ENCODE results near the gene RNU1-1. TPM values are rescaled to one million over a fixed set of nuclear protein-coding genes. Genes with fewer than 3 reads are reported as not detected.
A peak's percentile ranks its signal among the peaks of the same experiment; 100 is the strongest.
"Not testable (repeated sequence)": the region's sequence is repeated elsewhere in the genome, so short reads cannot be mapped to it uniquely, and the experiment has no call there.

RNU1-1 gene
- total and polyA plus RNA-seq, 9 of the 15 experiments (the other 6 are each of a cell fraction or from before 2014, with no cell fraction given), result under 0.01 to 32,823 (median 2,538) TPM; not detected in 4

- TF ChIP-seq ZNF668 (CRISPR knock-in tag; IDR thresholded peaks at IDR 0.05), result peak; percentile 71
- TF ChIP-seq, protein P1, sequence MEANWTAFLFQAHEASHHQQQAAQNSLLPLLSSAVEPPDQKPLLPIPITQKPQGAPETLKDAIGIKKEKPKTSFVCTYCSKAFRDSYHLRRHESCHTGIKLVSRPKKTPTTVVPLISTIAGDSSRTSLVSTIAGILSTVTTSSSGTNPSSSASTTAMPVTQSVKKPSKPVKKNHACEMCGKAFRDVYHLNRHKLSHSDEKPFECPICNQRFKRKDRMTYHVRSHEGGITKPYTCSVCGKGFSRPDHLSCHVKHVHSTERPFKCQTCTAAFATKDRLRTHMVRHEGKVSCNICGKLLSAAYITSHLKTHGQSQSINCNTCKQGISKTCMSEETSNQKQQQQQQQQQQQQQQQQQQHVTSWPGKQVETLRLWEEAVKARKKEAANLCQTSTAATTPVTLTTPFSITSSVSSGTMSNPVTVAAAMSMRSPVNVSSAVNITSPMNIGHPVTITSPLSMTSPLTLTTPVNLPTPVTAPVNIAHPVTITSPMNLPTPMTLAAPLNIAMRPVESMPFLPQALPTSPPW (CRISPR knock-in tag; IDR thresholded peaks at IDR 0.05), result peak; percentile 30; the same call in 1 of the 2 replicates
- not testable (repeated sequence) for TF ChIP-seq CEBPG (CRISPR knock-in tag; IDR thresholded peaks at IDR 0.05)
- TF ChIP-seq CEBPG (tag; conservative IDR thresholded peaks at IDR 0.05 in 1 of 2, IDR thresholded peaks at IDR 0.05 in 1 of 2), result peak in 1 of 2 experiments; percentile 7; a peak in 1 of 4 replicates
- TF ChIP-seq ZNF79 (CRISPR knock-in tag; IDR thresholded peaks at IDR 0.05; ENCODE audit: low read depth), result peak; percentile 88
- peak; percentile 89 for TF ChIP-seq PTRF (tag; IDR thresholded peaks at IDR 0.05)
- peak; percentile 80; the same call in 1 of the 2 replicates for TF ChIP-seq ZNF41 (CRISPR knock-in tag; conservative IDR thresholded peaks at IDR 0.05)
- peak; percentile 73 for TF ChIP-seq ATF4 (CRISPR knock-in tag; IDR thresholded peaks at IDR 0.05)
Measured at GRCh38 chr1:16516694-16517410, 2.8 kb upstream of the RNU1-1 start (continued).
